ENCODE data around the gene IL1R2. TPM values are rescaled to one million over a fixed set of nuclear protein-coding genes. Genes with fewer than 3 reads are reported as not detected.
A peak's percentile ranks its signal among the peaks of the same experiment; 100 is the strongest.

Gene IL1R2
- polyA plus RNA-seq, 1 donor (not counting 4 experiments of a cell fraction or from before 2014, with no cell fraction given), result 57.3 TPM

DNA sequence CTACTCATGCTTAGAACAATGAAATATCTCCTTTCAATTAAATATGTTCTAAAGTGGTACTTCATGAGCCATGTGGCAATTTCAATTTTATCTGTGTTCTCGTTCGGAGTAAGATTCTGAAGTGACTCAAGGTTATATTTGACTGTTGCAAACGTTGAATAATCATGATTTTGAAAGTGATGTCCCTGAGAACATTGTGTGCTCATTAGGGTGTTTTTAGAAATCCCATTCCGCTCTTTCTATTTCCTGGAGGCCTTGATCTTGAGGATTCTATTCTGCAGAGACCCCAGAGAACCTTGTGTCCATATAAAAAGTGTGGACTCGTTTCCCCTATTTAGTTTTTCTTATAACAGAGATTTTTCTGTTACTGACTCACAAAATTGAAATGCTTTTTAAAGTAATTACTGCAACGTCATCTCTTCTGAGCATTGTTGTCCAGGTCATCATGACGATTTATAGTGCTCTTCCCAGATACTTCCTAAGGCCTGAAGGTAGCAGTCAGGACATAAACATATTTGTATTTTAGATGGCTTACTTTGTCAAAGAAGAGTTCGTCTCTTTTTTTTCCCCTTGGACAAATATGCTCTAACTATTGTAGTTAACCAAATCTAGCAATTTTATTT is 27.2 kb downstream of the IL1R2 start:
- Histone ChIP-seq H3K4me3 (ENCODE audit: control insufficient read depth in 2 of 3, extremely low read depth in 1 of 3, insufficient read depth in 2 of 3, low read depth in 1 of 3, low read length in 3 of 3) (no peak overlapping the region), H3K27ac (ENCODE audit: control insufficient read depth, insufficient read depth, low read length) (no peak overlapping the region), H3K27me3 (ENCODE audit: control insufficient read depth, extremely low read depth, insufficient read depth, low read length) (no peaks in the 10 kb centered on the region), H3K9me3 (ENCODE audit: control insufficient read depth, low read depth, low read length) (no peaks in the 10 kb centered on the region), H2AFZ (ENCODE audit: control insufficient read depth, low read length) (no peak overlapping the region), H3K36me3 (ENCODE audit: control insufficient read depth in 2 of 2, extremely low read depth in 1 of 2, insufficient read depth in 2 of 2, low read length in 2 of 2) (peaks cover 0 to 4% of the 10 kb centered on the region in 2 experiments), H3K79me2 (ENCODE audit: control insufficient read depth, insufficient read depth, low read length) (no peaks in the 10 kb centered on the region), H3K4me2 (ENCODE audit: control insufficient read depth, extremely low read depth, insufficient read depth, low read depth, low read length) (no peak overlapping the region), H3K4me1 (ENCODE audit: control insufficient read depth, extremely low read depth, insufficient read depth, low read length) (peaks cover 12% of the 10 kb centered on the region), H3K9me1 (ENCODE audit: control insufficient read depth, extremely low read depth, insufficient read depth, low read length) (no peaks in the 10 kb centered on the region), H4K20me1 (ENCODE audit: control insufficient read depth, extremely low read depth, insufficient read depth, low read length) (no peaks in the 10 kb centered on the region), H3K9ac (ENCODE audit: control insufficient read depth, extremely low read depth, insufficient read depth, low read length) (no peak overlapping the region)
- TF ChIP-seq, protein P1, sequence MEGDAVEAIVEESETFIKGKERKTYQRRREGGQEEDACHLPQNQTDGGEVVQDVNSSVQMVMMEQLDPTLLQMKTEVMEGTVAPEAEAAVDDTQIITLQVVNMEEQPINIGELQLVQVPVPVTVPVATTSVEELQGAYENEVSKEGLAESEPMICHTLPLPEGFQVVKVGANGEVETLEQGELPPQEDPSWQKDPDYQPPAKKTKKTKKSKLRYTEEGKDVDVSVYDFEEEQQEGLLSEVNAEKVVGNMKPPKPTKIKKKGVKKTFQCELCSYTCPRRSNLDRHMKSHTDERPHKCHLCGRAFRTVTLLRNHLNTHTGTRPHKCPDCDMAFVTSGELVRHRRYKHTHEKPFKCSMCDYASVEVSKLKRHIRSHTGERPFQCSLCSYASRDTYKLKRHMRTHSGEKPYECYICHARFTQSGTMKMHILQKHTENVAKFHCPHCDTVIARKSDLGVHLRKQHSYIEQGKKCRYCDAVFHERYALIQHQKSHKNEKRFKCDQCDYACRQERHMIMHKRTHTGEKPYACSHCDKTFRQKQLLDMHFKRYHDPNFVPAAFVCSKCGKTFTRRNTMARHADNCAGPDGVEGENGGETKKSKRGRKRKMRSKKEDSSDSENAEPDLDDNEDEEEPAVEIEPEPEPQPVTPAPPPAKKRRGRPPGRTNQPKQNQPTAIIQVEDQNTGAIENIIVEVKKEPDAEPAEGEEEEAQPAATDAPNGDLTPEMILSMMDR (optimal IDR thresholded peaks at IDR 0.05 in 1 of 3, IDR thresholded peaks at IDR 0.05 in 1 of 3, conservative IDR thresholded peaks at IDR 0.05 in 1 of 3; ENCODE audit: extremely low read depth in 1 of 3, insufficient read depth in 2 of 3, low read length in 3 of 3), result no peak
- no peak for TF ChIP-seq EZH2 (IDR thresholded peaks at IDR 0.05; ENCODE audit: low read length)
- FAIRE-seq (no peak), DNase-seq (ENCODE audit: low read depth, low spot score) (no peak)
- dilution Hi-C loops (cut with MboI; ENCODE audit: extremely low pct_ligation_motif_present, low sequenced_read_pairs), result loop anchor here (25.0 kb wide), 1 partner anchor 143 kb away; no protein-coding TSS in a partner anchor

DNA sequence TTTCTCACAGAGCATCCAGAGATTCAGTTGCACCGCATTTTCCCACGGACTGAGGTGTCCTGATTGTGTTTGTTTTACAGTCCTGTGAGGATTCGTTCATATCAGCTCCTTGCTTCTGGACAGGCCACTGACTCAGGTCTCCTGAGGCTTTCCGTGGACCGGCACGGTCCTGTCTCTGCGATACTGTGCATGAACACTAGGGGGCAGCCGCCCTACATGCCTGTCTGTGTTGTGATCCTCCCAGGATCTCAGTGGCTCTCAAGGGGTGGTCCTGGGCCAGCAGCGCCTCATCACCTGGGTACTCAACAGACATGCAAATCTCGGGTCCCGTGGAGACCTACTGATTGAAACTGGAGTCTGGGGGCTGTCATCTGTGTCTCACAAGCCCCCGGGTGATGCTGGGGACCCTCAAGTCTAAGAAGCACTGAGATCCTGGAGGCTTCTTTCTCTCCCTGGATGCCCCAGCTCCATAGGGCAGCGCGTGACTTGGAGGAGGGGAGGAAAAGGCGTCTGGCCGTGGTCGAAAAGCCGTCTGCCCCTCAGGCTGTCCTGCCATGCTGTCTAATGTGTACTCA is 28.9 kb downstream of the IL1R2 start:
- TF ChIP-seq, protein P1 (optimal IDR thresholded peaks at IDR 0.05 in 1 of 3, IDR thresholded peaks at IDR 0.05 in 1 of 3, conservative IDR thresholded peaks at IDR 0.05 in 1 of 3; ENCODE audit: extremely low read depth in 1 of 3, insufficient read depth in 2 of 3, low read length in 3 of 3), result peak; percentile 97 to 99 (median 99)
- no peak for TF ChIP-seq EZH2 (IDR thresholded peaks at IDR 0.05; ENCODE audit: low read length)
- Histone ChIP-seq H3K4me1 (ENCODE audit: control insufficient read depth, extremely low read depth, insufficient read depth, low read length) (peaks cover 12% of the 10 kb centered on the region), H3K4me3 (ENCODE audit: control insufficient read depth in 2 of 3, extremely low read depth in 1 of 3, insufficient read depth in 2 of 3, low read depth in 1 of 3, low read length in 3 of 3) (no peak overlapping the region), H3K4me2 (ENCODE audit: control insufficient read depth, extremely low read depth, insufficient read depth, low read depth, low read length) (no peak overlapping the region), H3K36me3 (ENCODE audit: control insufficient read depth in 2 of 2, extremely low read depth in 1 of 2, insufficient read depth in 2 of 2, low read length in 2 of 2) (peaks cover 0 to 4% of the 10 kb centered on the region in 2 experiments), H3K9me1 (ENCODE audit: control insufficient read depth, extremely low read depth, insufficient read depth, low read length) (no peaks in the 10 kb centered on the region), H3K9ac (ENCODE audit: control insufficient read depth, extremely low read depth, insufficient read depth, low read length) (no peak overlapping the region), H4K20me1 (ENCODE audit: control insufficient read depth, extremely low read depth, insufficient read depth, low read length) (no peaks in the 10 kb centered on the region), H2AFZ (ENCODE audit: control insufficient read depth, low read length) (no peak overlapping the region), H3K79me2 (ENCODE audit: control insufficient read depth, insufficient read depth, low read length) (no peaks in the 10 kb centered on the region), H3K9me3 (ENCODE audit: control insufficient read depth, low read depth, low read length) (no peaks in the 10 kb centered on the region), H3K27ac (ENCODE audit: control insufficient read depth, insufficient read depth, low read length) (no peak overlapping the region), H3K27me3 (ENCODE audit: control insufficient read depth, extremely low read depth, insufficient read depth, low read length) (no peaks in the 10 kb centered on the region)
- dilution Hi-C loops (cut with MboI; ENCODE audit: extremely low pct_ligation_motif_present, low sequenced_read_pairs), result loop anchor here (25.0 kb wide), 1 partner anchor 142 kb away; no protein-coding TSS in a partner anchor
- FAIRE-seq, result peak; percentile 82
- no peak for DNase-seq (ENCODE audit: low read depth, low spot score)

All from keratinocyte (primary cell).